ENCODE results near the gene CTNNBIP1.
"Not testable (repeated sequence)": the region's sequence is repeated elsewhere in the genome, so short reads cannot be mapped to it uniquely, and the experiment has no call there.

Gene CTNNBIP1

DNA sequence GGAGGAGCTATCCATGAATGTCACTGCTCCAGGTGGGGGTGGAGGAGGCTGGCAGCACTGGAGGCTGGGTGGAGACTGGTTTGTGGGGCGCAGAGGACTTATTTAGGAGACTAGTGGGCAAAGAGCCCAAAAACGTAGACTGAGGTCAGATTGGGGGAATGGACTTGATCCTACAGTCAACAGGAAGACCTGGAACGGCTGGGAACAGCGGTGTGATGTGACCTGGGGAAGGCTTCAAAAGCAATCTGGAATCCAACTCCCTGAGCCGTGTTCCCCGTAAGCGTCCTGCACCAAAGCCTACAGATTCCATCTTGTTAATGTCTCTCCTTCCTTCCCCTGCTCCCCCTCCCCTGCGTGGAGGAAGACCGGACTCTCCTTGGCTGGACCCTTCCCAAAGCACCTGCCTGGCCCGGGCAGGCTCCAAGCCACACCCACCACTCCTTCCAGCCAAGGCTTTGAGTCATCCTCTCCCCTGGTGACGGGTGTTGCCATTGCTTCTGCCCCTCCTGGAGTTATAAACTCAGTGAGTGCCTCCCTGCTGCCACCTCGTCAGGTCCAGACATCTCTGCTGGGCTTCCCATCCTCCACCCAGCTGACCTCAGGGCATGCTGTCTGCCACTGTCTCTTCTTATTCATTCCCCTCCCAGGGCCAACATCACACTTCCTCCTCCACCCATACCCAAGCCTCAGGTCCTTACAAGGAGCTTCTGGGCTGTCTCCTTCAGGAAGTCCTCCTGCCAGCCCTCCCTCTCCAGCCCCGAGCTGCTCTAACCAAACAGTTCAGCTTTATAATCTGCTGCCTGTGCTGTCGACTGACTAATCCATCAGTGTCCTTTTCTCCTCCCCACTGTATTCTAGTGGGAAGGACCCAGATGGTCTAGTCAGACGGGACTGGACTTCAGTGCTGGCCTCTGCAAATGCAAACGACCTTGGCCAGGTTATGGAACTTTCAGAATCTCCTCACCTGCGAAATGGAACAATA lies 84.7 kb downstream of the CTNNBIP1 start:
- peak; percentile 68 to 74 for DNase-seq

DNA sequence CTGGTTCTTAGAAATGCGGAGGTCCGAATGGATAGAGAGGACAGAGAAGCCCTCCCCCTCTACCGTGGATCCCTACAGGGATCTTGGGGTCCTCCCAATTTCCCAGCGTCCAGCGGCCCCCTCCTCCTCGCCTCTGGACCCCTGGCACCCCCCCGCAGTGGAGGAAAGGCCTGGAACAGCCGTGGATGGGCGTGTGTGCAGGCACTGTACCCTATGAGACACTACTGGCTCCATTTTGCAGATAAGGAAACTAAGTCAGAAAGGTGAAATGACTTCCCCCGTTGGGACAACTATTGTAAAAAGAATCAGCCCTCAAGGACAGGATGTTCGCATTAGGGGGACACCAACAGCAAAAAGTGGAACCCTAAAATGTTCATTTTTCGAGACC lies 85.4 kb downstream of the CTNNBIP1 start:
- DNase-seq: no peak

DNA sequence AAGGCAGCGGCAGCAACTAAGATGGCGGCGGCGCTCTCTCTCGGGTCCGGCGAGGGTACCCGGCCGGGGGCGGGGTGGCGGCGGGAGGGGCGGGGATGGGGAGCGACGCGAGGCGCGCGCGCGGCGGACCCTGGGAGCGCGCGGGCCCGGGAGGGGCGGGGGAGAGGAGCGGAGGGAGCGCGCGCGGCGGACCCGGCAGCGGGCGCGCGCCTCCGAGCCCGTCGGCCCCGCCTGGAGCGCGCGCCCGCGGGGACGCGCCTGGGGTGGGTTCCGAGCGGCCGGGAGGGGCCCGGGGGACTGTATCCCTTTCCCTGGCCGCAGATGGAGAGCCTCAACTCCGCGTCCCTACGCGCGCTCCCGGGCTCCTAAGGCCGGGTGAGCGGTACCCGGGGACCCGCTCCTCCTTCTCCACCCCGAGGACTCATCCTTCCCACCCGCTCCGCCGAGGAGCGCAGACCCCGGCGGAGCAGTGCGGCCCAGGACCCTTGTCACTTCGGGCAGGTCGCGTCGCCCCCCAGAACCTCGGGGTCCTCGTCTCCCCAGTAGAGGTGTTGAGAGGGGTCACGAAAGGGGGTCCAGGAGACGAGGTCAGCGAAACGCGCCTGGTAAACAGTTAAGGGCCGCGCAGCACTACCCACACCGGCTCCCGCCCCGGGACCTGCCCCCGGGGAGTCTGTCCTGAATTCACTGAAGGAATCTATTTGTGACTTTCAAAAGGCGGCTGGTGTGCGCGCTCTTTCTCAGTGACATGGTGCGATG lies 85.9 kb downstream of the CTNNBIP1 start, which contains the start of gene CLSTN1:
TSS of gene CLSTN1 (minus strand) at position 23 of the 759 bp plus-strand sequence. CDS start 232 bp downstream, outside the sequence.
- peak; percentile 65 to 69 for DNase-seq

- no peak for DNase-seq
Measured at GRCh38 chr1:9823693-9823942, 86.5 kb downstream of the CTNNBIP1 start.

- peak; percentile 21 to 43 for DNase-seq
Measured at GRCh38 chr1:9822897-9823692, 87.0 kb downstream of the CTNNBIP1 start.

DNA sequence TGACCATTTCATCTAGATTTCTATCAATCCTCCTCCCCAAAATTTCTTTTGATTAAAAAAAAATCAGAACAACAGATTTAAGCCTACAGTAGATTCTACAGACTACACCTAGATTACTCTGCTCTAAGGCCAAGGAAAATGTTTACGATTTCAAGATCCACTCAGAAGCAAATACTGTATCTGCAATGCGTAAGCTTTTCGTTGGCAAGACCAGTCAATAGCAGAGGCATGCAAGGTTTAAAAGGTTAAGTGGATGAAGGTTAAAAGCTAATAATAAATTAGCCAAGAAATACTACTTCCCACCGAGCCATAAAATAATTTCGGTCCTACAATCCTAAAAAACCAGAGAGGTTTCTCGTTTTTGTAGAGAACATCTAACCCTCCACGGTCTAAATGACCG lies 87.6 kb downstream of the CTNNBIP1 start:
- DNase-seq: no peak

- no peak for DNase-seq
Measured at GRCh38 chr1:9821710-9822109, 88.4 kb downstream of the CTNNBIP1 start.

GRCh38 chr1:9820521-9820920 lies 89.5 kb downstream of the CTNNBIP1 start:
- DNase-seq: no peak

GRCh38 chr1:9817734-9818133 lies 92.3 kb downstream of the CTNNBIP1 start:
- no peak for DNase-seq

- DNase-seq: no peak
Measured at GRCh38 chr1:9816199-9816598, 93.9 kb downstream of the CTNNBIP1 start.

GRCh38 chr1:9815150-9815549 lies 94.9 kb downstream of the CTNNBIP1 start:
- DNase-seq: peak; percentile 23 to 34

DNA sequence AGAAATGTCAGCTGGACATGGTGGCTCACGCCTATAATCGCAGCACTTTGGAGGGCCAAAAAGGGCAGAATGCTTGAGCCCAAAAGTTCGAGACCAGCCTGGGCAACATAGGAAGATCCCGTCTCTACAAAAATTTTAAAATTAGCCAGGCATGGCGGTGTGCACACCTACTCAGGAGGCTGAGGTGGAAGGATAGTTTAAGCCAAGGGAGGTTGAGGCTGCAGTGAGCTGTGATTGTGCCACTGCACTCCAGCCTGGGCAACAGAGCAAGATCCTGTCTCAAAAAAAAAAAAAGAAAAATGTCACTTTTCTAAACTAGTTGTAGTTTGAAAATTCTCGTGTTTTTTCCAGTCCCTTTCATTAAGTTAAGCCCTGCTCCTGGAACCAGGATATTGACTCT lies 95.5 kb downstream of the CTNNBIP1 start:
- no peak for DNase-seq

- no peak for DNase-seq
Measured at GRCh38 chr1:9811239-9811966, 98.7 kb downstream of the CTNNBIP1 start.

- no peak for DNase-seq
Measured at GRCh38 chr1:9809100-9809510, 101.0 kb downstream of the CTNNBIP1 start.

GRCh38 chr1:9808459-9808858 lies 101.6 kb downstream of the CTNNBIP1 start:
- DNase-seq: no peak

DNA sequence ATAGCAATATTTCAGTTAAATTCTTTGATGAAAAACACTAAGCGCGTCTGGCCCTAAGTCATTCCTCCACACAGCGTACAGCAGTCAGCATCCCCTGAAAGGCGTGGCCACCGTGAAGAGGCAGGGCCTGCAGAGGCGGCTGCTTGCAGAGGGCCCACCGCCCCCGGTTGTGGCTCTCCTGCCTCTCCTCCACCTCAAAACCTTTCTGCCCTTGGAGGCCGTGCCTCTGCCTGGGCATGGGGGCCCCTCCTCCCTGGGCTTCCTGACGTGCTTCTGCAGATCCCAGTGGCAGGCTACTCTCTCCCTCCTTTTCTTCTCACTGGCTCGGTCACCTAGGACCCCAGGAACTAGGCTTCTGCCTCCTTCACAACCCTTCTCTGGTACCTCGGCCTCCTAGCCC lies 102.5 kb downstream of the CTNNBIP1 start:
- no peak for DNase-seq

DNA sequence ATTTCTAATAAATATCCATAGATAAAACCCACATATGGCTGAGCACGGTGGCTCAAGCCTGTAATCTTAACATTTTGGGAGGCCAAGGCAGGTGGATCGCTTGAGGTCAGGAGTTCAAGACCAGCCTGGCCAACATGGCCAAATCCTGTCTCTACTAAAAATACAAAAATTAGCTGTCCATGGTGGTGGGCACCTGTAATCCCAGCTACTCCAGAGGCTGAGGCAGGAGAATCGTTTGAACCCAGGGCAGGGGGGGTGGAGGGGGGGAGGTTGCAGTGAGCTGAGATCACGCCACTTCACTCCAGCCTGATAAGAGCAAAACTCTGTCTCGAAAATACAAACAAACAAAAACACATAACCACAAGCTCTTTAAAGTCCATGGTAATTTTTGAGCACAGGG lies 104.1 kb downstream of the CTNNBIP1 start:
- DNase-seq: not testable (repeated sequence)

- no peak for DNase-seq
Measured at GRCh38 chr1:9805006-9805508, 105.0 kb downstream of the CTNNBIP1 start.

GRCh38 chr1:9803003-9803918 lies 106.8 kb downstream of the CTNNBIP1 start:
- DNase-seq: not testable (repeated sequence)

- DNase-seq: no peak
Measured at GRCh38 chr1:9801909-9802308, 108.2 kb downstream of the CTNNBIP1 start.

Data from Kasumi-1 (cell line).